Endothelial cell of umbilical vein (primary cell): ENCODE measurements around the gene IKZF3. TPM values are rescaled to one million over a fixed set of nuclear protein-coding genes. Genes with fewer than 3 reads are reported as not detected.

Experiments
- BruUV-seq: library from RNA; stranded (reverse); fragments of 400-500 nt; replicated peaks from 2 replicates; lab custom pipeline; 2021; lab: Mats Ljungman, UMichigan
- CTCF ChIA-PET: fragments of 300-600, 350-600 bp; sonication (Branson Sonifier 250); formaldehyde crosslinking; loops from one replicate; lab custom pipeline; 2021; ENCODE audit warnings: antibody characterized with exemption, inconsistent platforms; lab: Charles Lee
- POLR2A ChIA-PET: fragments of 300-600, 350-600 bp; sonication (Branson Sonifier 250); formaldehyde crosslinking; loops from one replicate; lab custom pipeline; 2021; ENCODE audit warnings: antibody characterized with exemption, inconsistent platforms; lab: Charles Lee
- DNase-seq: peaks from one replicate; pipeline ENCODE4 v3.0.0-alpha.2; 2011; ENCODE audit warnings: low read depth, low spot score
- FAIRE-seq: peaks from 2 replicates; lab custom pipeline; 2011; peaks lifted over from hg19 to GRCh38; lab: Jason Lieb, UNC
- H2AFZ ChIP-seq: 2 replicates; pipeline ENCODE4 v1.6.0; 2012; ENCODE audit warnings: low read depth, low read length, control low read depth, inconsistent platforms
- H3K27ac ChIP-seq: 2 replicates; pipeline ENCODE4 v1.5.1; 2011; ENCODE audit warnings: low read depth, mild to moderate bottlenecking, control low read depth, low read length, moderate library complexity; ENCODE audit not compliant: insufficient read depth
- H3K27me3 ChIP-seq, 2 experiments: 2 replicates each; pipeline versions ENCODE4 v1.6.0 to v1.6.1; 2011; ENCODE audit warnings: low read length in 2 of 2, mixed read lengths in 1 of 2; ENCODE audit not compliant: control insufficient read depth in 2 of 2, insufficient read depth in 2 of 2
- H3K36me3 ChIP-seq, 2 experiments: 2 replicates in 1 of 2; 3 replicates in 1 of 2; pipeline ENCODE4 v1.5.1; 2011; ENCODE audit warnings: low read length in 2 of 2, mild to moderate bottlenecking in 1 of 2, moderate library complexity in 1 of 2; ENCODE audit not compliant: control insufficient read depth in 2 of 2, insufficient read depth in 2 of 2; ENCODE audit errors: extremely low read depth in 1 of 2
- H3K4me1 ChIP-seq: 3 replicates; pipeline ENCODE4 v1.5.1; 2011; ENCODE audit warnings: mild to moderate bottlenecking, low read length; ENCODE audit not compliant: control insufficient read depth, insufficient read depth; ENCODE audit errors: extremely low read depth
- H3K4me2 ChIP-seq: 2 replicates; pipeline ENCODE4 v1.6.1; 2011; ENCODE audit warnings: low read length, control low read depth, mixed read lengths; ENCODE audit not compliant: insufficient read depth
- H3K4me3 ChIP-seq, 3 experiments: fragments of 200-600 bp in 1 of 3; sonication (generic), shearing (Covaris generic) in 1 of 3; replicated peaks in 1 of 3; 2 replicates each; pipeline ENCODE4 v1.5.1; 2011 to 2016; ENCODE audit warnings: control low read depth in 3 of 3, low read length in 3 of 3, mild to moderate bottlenecking in 2 of 3, inconsistent platforms in 1 of 3, low read depth in 1 of 3, moderate library complexity in 1 of 3; ENCODE audit not compliant: insufficient read depth in 1 of 3
- H3K79me2 ChIP-seq: 2 replicates; pipeline ENCODE4 v1.6.0; 2012; ENCODE audit warnings: low read length, inconsistent platforms; ENCODE audit not compliant: control insufficient read depth, insufficient read depth
- H3K9ac ChIP-seq: replicated peaks from 2 replicates; pipeline ENCODE3; 2011; ENCODE audit warnings: low read length, control low read depth; ENCODE audit not compliant: insufficient read depth; ENCODE audit errors: extremely low read depth
- H3K9me1 ChIP-seq: replicated peaks from 3 replicates; pipeline ENCODE4 v1.6.0; 2011; ENCODE audit warnings: mild to moderate bottlenecking, low read length; ENCODE audit not compliant: control insufficient read depth, insufficient read depth; ENCODE audit errors: extremely low read depth
- H3K9me3 ChIP-seq: replicated peaks from 2 replicates; pipeline ENCODE4 v1.5.1; 2012; ENCODE audit warnings: low read length, inconsistent platforms; ENCODE audit not compliant: control insufficient read depth, insufficient read depth
- H4K20me1 ChIP-seq: replicated peaks from 2 replicates; pipeline ENCODE3; 2011; ENCODE audit warnings: mild to moderate bottlenecking, low read length; ENCODE audit not compliant: control insufficient read depth, insufficient read depth; ENCODE audit errors: extremely low read depth
- EZH2 ChIP-seq: IDR thresholded peaks from 2 replicates; pipeline ENCODE4 v1.6.1; 2012; ENCODE audit warnings: borderline replicate concordance, low read depth, mild to moderate bottlenecking, moderate library complexity, low read length, inconsistent platforms; ENCODE audit not compliant: severe bottlenecking
- FOS ChIP-seq: IDR thresholded peaks from 2 replicates; pipeline ENCODE4 v1.6.1; 2011; ENCODE audit warnings: mild to moderate bottlenecking, low read length, moderate library complexity, borderline replicate concordance; ENCODE audit not compliant: insufficient read depth
- GATA2 ChIP-seq: IDR thresholded peaks from 2 replicates; pipeline ENCODE4 v1.7.0; 2011; ENCODE audit warnings: low read depth, mild to moderate bottlenecking, moderate library complexity, mixed read lengths, low read length; ENCODE audit not compliant: insufficient read length, insufficient read depth
- JUN ChIP-seq: IDR thresholded peaks from 2 replicates; pipeline ENCODE4 v1.6.1; 2011; ENCODE audit warnings: borderline replicate concordance, low read depth; ENCODE audit not compliant: insufficient read length, insufficient read depth
- MYC ChIP-seq: IDR thresholded peaks from one replicate; pipeline ENCODE4 v1.6.1; 2011; ENCODE audit warnings: mild to moderate bottlenecking, low read depth, low read length
- POLR2A ChIP-seq: IDR thresholded peaks from 2 replicates; pipeline ENCODE4 v1.6.1; 2012; ENCODE audit warnings: low read depth, mild to moderate bottlenecking, control low read depth, low read length
- POLR2AphosphoS5 ChIP-seq: IDR thresholded peaks from 2 replicates; pipeline ENCODE4 v1.6.1; 2012; ENCODE audit warnings: low read depth, mild to moderate bottlenecking, control low read depth, low read length, moderate library complexity; ENCODE audit not compliant: insufficient read depth
- dilution Hi-C: fragments of 300-500 bp; cut with MboI; formaldehyde crosslinking; loops from one replicate; pipeline ENCODE4 v1.15.0; 2019; ENCODE audit warnings: low sequenced_read_pairs; ENCODE audit not compliant: extremely low pct_ligation_motif_present
- intact Hi-C: fragments of 100-400 bp; cut with micrococcal nuclease; formaldehyde crosslinking; loops from one replicate; pipeline ENCODE4 v1.10.0; 2022
- polyA plus RNA-seq, 4 experiments: library from polyadenylated mRNA; depleted of rRNA in 3 of 4; stranded (reverse) in 3 of 4; unstranded in 1 of 4; fragments of >200 nt; gene quantifications; 2 replicates each; pipeline versions ENCODE4 v1.2.1 to v1.2.3, GENCODE V29; 2011 to 2012; ENCODE audit warnings: missing spikeins in 1 of 4
- total RNA-seq: library from RNA; stranded (reverse); gene quantifications from 2 replicates; pipeline ENCODE4 v1.2.3, GENCODE V29; 2021
- TF ChIP-seq, protein P1 (sequence below): IDR thresholded peaks from 2 replicates; pipeline ENCODE4 v1.6.1; 2011; ENCODE audit not compliant: insufficient read depth, insufficient read length
- TF ChIP-seq, protein P2 (sequence below), 2 donors: IDR thresholded peaks; 1 replicate in 1 of 2; 2 replicates in 1 of 2; pipeline ENCODE4 v1.5.1; 2011; ENCODE audit warnings: low read length in 2 of 2, mild to moderate bottlenecking in 2 of 2, moderate library complexity in 2 of 2, control low read depth in 1 of 2, inconsistent platforms in 1 of 2, low read depth in 1 of 2; ENCODE audit not compliant: insufficient read depth in 1 of 2; ENCODE audit errors: extremely low read depth in 1 of 2

Gene IKZF3
- total and polyA plus RNA-seq, 2 donors (not counting 3 experiments of a cell fraction or from before 2014, with no cell fraction given), result not detected

DNA sequence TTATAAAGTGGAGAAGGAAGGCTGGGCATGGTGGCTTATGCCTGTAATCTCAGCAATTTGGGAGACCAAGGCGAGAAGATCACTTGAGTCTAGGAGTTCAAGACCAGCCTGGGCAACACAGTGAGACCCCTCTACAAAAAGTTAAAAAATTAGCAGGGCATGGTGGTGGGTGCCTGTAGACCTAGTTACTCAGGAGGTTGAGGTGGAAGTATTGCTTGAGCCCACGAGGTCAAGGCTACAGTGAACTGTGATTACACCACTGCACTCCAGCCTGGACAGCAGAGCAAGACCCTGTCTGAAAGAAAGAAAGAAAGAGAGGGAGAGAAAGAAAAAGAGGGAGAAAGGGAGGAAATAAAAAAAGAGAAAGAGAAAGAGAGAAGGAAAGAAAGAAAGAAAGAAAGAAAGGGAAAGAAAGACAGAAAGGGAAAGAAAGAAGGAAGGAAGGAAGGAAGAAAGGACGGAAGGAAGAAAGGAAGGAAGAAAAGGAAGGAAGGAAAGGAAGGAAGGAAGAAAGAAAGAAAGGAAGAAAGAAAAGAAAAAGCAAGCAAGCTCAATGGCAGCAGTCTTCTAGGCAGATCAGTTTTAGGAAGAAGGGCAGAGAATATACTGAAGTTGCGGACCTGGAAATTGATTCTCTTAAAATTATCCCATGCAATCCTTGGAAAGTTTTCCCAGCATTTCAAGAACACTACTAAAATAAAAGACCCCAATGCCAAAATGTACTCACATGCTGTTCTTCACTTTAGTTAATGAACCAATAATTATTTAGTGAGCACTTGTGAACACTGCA, 53.0 kb downstream of the IKZF3 start:
- Histone ChIP-seq H3K9ac (no peak overlapping the region), H3K79me2 (no peaks in the 10 kb centered on the region), H4K20me1 (no peaks in the 10 kb centered on the region), H3K4me3 (no peak overlapping the region), H2AFZ (no peak overlapping the region), H3K27ac (no peak overlapping the region), H3K27me3 (peaks cover 39 to 62% of the 10 kb centered on the region in 2 experiments), H3K36me3 (no peaks in the 10 kb centered on the region), H3K9me3 (no peaks in the 10 kb centered on the region), H3K4me1 (no peaks in the 10 kb centered on the region), H3K4me2 (no peak overlapping the region), H3K9me1 (no peaks in the 10 kb centered on the region)
- FAIRE-seq (no peak), DNase-seq (no peak)
- TF ChIP-seq GATA2, result no peak
- no peak for TF ChIP-seq POLR2AphosphoS5
- no peak for TF ChIP-seq MYC
- TF ChIP-seq, protein P1, sequence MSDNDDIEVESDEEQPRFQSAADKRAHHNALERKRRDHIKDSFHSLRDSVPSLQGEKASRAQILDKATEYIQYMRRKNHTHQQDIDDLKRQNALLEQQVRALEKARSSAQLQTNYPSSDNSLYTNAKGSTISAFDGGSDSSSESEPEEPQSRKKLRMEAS, result no peak
- no peak for TF ChIP-seq POLR2A
- TF ChIP-seq, protein P2, sequence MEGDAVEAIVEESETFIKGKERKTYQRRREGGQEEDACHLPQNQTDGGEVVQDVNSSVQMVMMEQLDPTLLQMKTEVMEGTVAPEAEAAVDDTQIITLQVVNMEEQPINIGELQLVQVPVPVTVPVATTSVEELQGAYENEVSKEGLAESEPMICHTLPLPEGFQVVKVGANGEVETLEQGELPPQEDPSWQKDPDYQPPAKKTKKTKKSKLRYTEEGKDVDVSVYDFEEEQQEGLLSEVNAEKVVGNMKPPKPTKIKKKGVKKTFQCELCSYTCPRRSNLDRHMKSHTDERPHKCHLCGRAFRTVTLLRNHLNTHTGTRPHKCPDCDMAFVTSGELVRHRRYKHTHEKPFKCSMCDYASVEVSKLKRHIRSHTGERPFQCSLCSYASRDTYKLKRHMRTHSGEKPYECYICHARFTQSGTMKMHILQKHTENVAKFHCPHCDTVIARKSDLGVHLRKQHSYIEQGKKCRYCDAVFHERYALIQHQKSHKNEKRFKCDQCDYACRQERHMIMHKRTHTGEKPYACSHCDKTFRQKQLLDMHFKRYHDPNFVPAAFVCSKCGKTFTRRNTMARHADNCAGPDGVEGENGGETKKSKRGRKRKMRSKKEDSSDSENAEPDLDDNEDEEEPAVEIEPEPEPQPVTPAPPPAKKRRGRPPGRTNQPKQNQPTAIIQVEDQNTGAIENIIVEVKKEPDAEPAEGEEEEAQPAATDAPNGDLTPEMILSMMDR (IDR thresholded peaks at IDR 0.05; ENCODE audit: extremely low read depth in 1 of 2, insufficient read depth in 1 of 2, low read depth in 1 of 2, low read length in 2 of 2), result no peak
- TF ChIP-seq EZH2, result no peak
- TF ChIP-seq FOS, result no peak
- TF ChIP-seq JUN, result no peak
- intact Hi-C loops, result no loop called here
- no TSS peak for BruUV-seq
- dilution Hi-C loops, result no loop called here
- ChIA-PET POLR2A (no interaction called here), CTCF (no interaction called here)
